ENCODE data around the gene ASTL.
"Not testable (repeated sequence)": the region's sequence is repeated elsewhere in the genome, so short reads cannot be mapped to it uniquely, and the experiment has no call there.

ASTL gene

DNA sequence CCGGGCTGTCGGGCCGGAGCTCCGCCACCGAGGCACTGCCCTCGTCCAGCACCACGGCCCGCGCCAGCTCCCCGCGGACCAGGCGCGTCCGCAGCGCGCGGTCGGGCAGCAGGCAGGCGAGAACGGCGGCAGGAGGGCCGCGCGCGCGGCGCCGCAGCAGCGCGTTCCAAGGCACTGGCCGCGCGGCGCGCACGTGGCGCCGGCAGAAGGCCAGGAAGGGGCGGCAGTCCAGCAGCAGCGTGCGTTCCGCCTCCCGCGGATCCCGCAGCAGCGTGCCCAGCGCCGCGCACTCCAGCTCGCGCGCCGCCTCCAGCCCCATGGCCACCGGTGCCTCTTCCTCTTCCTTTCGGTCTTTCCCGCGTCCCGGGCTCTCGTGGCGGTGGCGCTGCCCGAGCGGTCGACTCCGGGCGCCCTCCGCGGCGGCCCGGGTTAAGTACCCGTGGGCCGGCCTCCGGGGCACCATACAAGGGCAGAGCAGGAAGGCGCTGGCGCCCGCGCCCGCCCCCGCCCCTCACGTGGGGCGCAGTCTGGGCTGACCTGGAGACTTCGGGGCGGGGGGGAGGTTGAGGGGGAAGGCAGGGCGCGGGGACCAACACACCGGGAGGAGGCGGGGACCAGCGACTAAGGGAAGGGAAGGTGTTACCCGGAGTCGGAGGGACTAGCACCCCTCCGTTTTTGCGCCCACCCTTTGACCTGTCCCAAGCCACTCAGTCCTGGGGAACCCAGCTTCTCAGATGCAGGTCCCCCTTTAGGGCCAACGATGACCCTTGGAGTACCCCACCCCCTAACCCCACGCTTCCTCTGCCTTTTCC, 6.9 kb upstream of the ASTL start, which contains the start of gene DUSP2:
Gene DUSP2, minus strand, starts transcription at position 405 of the 812 bp plus-strand sequence. Its CDS starts 86 bp downstream, at position 319.
- DNase-seq = peak; percentile 66

DNA sequence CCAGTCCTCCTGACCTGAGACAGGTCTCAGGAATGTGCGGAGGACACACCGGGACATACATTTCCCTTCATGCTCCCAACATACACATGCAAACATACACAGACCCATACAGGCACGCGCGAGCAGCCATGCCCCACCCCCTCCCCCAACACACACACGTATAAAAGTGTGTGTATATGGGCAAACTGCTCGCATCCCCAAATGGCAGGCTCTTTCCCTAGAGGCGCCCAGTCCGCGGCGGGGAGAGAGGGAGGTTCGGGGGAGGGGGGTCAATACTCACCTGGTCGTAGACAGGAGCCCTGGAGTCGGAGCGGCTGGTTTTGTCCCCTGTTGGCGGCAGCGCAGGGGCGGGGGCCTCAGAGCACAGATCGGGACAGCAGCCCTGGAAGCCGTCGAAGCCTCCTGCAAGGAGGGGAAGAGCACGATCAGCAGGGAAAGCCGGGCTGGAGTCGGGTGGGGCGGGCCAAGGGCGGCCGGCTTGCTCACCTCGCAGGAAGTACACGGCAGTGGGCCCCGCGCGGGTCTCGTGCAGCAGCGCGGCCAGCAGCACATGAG, 6.3 kb upstream of the ASTL start:
- DNase-seq = no peak

DNA sequence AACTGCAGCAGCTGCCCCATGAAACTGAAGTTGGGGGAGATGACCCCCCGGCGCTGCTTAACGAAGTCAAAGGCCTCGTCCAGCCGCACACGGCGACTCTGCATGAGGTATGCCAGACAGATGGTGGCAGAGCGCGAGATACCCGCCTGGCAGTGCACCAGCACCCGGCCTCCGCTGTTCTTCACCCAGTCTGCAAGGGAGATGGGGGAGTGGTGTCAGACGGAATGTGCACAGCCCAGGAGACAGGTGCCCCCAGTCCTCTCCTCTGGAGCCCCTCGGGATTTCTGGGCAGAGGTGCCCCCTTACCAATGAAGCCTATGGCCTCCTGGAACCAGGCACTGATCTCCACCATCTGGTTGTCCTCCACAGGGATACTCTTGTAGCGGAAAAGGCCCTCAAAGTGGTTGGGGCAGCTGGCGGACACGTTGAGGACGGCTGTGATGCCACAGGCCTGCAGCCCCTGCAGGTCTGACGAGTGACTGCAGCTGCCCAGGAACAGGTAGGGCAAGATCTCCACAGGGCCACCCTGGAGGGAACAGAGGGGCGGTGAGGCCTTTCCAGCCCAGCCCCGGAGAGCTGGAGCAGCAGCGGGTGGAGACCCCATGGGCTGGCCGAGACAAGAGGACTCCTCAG, 5.7 kb upstream of the ASTL start:
- DNase-seq = no peak

- DNase-seq = no peak
Measured at GRCh38 chr2:96143231-96143847, 5.0 kb upstream of the ASTL start.

- DNase-seq = no peak
Measured at GRCh38 chr2:96142217-96143113, 4.2 kb upstream of the ASTL start.

GRCh38 chr2:96141624-96141967, 3.3 kb upstream of the ASTL start:
- not testable (repeated sequence) for DNase-seq

DNA sequence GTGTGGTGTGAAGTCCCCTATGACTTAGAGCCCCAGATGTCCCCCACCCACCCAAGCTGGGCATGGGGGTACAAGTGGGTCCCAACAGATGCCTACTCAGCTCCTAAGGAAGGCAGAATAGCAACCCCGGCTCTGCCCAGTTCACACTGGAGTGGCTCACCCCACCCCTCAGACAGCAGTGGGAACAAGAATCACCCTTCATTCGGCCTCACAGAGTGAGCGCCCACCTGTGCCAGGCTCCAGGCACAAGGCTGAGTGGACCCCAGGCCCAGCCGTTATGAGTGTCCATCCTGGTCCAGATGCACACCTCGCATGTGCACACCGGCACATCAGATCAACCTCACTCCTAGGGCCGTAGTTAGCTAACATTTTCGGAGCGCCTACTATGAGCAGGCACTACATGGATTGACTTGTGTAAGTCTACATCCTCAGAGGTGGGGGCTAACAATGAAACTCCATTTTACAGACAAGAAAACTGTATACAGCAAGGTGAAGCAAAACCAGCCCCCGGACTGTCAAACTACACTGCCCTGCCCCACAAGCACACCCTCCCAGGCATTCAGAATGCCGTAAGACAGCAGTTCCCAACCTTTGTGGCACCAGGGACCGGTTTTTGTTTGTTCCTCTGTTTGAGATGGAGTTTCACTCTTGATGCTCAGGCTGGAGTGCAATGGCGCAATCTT, 2.8 kb upstream of the ASTL start:
- DNase-seq = no peak

- DNase-seq = no peak
Measured at GRCh38 chr2:96139181-96139758, 968 bp upstream of the ASTL start.

DNA sequence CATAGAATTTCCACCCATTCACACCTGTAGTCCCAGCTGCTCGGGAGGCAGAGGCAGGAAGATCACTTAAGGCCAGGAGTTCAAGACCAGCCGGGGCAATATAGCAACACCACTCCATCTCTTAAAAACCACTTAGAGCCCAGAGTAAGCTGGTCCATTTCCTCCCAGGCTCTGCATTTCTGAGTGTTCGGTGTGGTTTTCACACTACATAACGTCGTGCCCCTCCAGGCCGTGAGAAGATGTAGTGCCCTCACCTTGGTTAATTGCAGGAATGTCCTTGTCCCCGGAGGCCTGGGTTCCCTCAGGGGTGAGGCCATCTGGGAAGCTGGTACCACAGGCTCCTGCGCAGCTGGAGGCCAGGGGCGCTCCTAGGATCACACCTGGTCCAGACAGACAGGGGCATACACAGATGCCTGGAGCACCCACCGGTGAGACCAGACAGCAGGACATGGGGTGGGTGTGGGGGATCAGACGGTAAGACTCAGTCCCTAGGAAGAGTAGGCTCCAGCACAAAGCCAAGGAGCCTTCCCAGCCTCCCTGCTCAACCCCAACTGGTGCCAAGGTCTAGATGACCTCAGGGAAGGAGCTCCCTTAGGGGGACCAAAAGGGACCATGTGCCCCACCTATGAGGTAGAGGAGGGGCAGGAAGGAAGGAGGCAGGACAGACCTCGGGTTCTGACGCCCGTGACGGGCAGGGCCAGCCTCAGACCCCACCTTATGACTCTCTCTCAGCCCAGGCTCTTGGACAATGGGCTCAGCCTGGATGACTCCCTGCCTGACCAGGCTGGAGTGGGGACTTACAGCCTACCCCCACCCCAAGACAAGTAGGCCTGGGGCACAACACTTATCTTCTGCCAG, 752 bp downstream of the ASTL start:
- no peak for DNase-seq

DNA sequence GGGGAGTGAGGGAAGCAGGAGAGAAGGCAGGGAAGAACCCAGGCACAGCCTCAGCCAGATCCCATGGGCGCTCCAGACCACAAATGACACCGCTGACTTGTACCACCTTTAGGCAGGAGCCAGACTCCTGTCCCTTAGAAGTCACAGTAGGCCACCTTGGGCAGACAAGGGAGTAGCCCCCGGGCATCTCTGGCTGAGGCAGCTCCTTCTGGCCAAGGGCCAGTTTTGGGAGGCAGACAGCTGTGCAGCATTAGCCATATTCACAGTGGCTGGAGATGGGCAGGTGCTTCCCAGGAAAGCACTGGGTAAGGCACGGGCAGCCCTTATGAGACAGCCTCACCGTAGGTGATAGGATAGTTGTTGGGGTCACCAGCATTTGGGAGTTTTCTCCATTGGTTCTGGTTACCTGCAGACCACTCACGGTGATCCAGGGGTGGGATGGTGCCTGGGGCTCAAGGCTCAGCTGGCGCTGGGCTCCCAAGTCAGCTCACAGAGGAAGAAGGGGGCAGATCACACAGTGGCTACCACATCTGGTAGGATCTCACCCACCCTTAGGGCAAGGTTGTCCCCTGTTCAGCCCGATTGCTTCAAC, 2.1 kb downstream of the ASTL start:
- no peak for DNase-seq

DNA sequence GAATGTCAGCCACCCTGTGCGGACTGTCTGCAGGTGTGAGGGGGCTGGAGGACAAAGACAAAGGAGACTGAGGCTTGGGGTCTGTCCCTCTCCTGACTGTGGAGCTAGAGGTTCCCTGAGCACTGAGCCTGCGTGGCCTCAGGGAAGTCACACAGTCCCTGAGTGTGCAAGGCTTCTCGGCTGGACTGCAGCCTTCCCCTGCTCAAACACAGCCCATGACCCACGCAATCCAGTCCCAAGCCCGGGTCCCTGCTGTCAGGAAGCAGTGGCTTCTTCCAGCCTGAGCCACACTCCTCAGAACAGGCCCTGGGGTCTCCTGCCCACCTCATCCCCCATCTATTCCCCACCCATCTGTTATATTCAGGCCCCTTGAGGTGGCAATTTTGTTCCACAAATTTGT, 2.7 kb downstream of the ASTL start:
- DNase-seq = no peak

- DNase-seq = no peak
Measured at GRCh38 chr2:96135171-96135570, 3.1 kb downstream of the ASTL start.

DNA sequence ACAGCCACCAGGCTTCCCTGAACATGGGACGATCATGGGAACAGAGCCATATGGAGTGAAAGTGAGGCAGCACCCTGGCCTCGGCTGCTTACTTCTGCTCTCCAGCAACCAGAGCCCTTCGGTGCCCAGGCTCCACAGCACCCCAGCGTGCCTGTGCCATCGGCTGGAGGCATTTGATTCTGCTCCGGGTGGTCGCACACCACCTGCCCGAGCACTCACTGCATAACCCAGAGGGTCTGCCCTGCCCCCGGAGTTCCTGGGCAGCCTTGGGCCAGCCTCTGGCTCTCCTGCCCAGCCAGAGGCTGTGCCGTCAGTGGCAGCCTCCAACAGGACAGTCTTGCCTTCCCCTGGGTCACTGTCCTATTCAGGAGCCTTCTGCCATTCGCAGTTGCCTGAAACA, 3.9 kb downstream of the ASTL start:
- DNase-seq = no peak

GRCh38 chr2:96131813-96132745, 6.2 kb downstream of the ASTL start:
- no peak for DNase-seq

DNA sequence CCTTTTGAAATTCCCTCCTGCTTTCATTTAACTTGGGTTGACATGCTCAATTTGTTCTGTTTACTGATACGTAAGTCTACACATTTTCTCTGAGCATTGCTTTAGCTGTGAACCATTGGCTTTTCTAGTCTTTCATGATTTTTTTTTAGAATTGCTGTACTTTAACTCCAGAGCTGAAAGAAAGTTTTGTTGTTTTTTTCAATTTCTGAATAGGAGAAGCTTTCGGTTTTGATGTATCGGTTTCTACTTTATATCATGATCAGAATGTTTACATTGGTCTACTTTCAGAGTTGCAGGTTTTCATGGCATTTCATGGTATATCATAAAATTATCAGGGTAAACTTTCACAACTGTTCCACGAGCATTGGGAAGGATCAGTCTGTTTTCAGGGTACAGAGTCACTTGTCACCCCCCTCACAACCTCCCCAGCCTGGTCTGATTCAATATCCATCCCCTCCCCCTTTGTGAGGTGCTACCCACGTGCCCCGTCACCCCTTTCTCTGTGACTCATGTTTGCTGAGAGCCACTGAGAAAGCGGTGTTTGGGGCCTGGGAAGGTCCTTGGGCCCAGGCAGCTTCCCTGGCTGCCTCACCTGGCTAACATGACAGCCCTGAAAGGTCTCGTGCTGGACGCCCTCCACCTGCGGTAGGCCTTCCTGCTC, 7.0 kb downstream of the ASTL start:
- no peak for DNase-seq

DNA sequence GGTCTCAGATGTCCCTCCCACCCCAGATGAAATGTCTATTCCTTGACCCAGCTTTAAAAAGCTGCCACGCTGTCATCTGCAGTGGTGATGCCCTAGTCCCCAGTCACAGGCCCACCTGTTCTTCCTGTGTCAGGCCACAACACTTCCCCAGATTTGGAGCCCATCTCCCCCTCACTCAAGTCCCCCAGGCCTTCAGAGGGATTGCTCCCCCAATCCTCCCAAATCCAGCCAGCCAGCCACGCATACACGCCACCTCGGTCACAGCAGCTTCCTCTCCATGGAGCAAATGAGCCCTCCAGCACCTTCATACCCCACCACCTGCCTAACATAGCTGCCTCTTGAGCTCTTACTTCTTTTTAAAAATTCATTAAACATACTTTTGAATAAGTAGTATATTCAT, 7.8 kb downstream of the ASTL start:
- DNase-seq = no peak

GRCh38 chr2:96129528-96130120, 8.7 kb downstream of the ASTL start:
- no peak for DNase-seq

- DNase-seq = no peak
Measured at GRCh38 chr2:96128456-96128855, 9.8 kb downstream of the ASTL start.
